NCI-H1048 (cell line): ENCODE data around the gene ELP4.

Source experiments
- DNase-seq: peaks from one replicate; lab custom pipeline; 2025; lab: John Stamatoyannopoulos, UW

The ELP4 gene

GRCh38 chr11:31812383-31813381, 303.1 kb downstream of the ELP4 start:
- DNase-seq, result no peak

GRCh38 chr11:31813391-31814175, 304.0 kb downstream of the ELP4 start:
- no peak for DNase-seq

- DNase-seq, result no peak
Measured at GRCh38 chr11:31814176-31814868, 304.8 kb downstream of the ELP4 start.

- no peak for DNase-seq
Measured at GRCh38 chr11:31815711-31816467, 306.3 kb downstream of the ELP4 start.

GRCh38 chr11:31816468-31817053, 307.0 kb downstream of the ELP4 start:
- no peak for DNase-seq

GRCh38 chr11:31817054-31817620, 307.6 kb downstream of the ELP4 start:
- no peak for DNase-seq

- no peak for DNase-seq
Measured at GRCh38 chr11:31817621-31818424, 308.3 kb downstream of the ELP4 start.

- DNase-seq, result no peak
Measured at GRCh38 chr11:31818425-31818755, 308.8 kb downstream of the ELP4 start.

- no peak for DNase-seq
Measured at GRCh38 chr11:31818874-31819331, 309.3 kb downstream of the ELP4 start.

GRCh38 chr11:31819621-31820437, 310.3 kb downstream of the ELP4 start:
- no peak for DNase-seq

- DNase-seq, result no peak
Measured at GRCh38 chr11:31820438-31820818, 310.9 kb downstream of the ELP4 start.

GRCh38 chr11:31821235-31821764, 311.7 kb downstream of the ELP4 start:
- DNase-seq, result no peak

GRCh38 chr11:31821766-31822165, 312.2 kb downstream of the ELP4 start:
- no peak for DNase-seq

GRCh38 chr11:31822175-31822926, 312.8 kb downstream of the ELP4 start:
- DNase-seq, result no peak

GRCh38 chr11:31822927-31823643, 313.5 kb downstream of the ELP4 start:
- DNase-seq, result no peak

- DNase-seq, result no peak
Measured at GRCh38 chr11:31823644-31824331, 314.2 kb downstream of the ELP4 start.
